ENCODE data around the gene LTBP1.
A peak's percentile ranks its signal among the peaks of the same experiment; 100 is the strongest.

DNA sequence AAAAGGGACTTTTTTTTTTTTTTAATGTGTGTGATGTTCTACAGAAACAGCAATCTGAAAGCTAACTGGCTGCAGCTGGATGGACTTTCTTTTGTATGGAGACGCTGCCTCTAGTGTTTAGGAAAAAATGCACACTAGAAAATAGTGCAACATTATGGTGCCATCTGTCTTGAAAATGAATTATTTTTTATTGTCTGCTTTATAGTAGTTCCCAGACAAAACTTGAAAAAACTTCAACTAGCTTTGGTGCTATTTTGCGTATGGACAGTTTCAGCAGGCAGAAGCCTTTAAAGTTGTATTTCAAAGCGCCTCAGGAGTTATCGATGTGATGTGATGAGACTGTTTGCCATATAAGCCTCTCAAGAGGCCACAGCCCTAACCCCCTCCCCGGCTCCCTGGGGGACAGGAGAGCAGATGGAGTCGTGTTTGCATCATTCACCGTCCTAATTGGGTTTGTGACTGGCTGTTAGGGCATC lies 86.9 kb downstream of the LTBP1 start:
- TF ChIP-seq POLR2AphosphoS5 (IDR thresholded peaks at IDR 0.05; ENCODE audit: low read depth, low read length): no peak
- peak; percentile 63; the same call in 1 of the 2 replicates for TF ChIP-seq CTCF (IDR thresholded peaks at IDR 0.05)

Data from Panc1 (cell line).